ENCODE results near the gene OR2G2.

OR2G2 gene
- long read RNA-seq, result 0 reads

GRCh38 chr1:247588060-247588459, at the start of gene OR2G2:
Gene OR2G2, plus strand, starts transcription at chr1:247588360. Its CDS starts 0 bp downstream, at chr1:247588360.
- Histone ChIP-seq H3K27ac (replicated peaks) (no peak within 1 kb of the TSS), H3K27me3 (ENCODE audit: insufficient read depth, poor library complexity, severe bottlenecking) (no peaks in the 10 kb centered on the region), H3K4me3 (replicated peaks; ENCODE audit: insufficient read depth, low read length) (no peak within 1 kb of the TSS)
- TF ChIP-seq CTCF (IDR thresholded peaks at IDR 0.05; ENCODE audit: insufficient read depth, low read length) (no peak), GABPA (IDR thresholded peaks at IDR 0.05; ENCODE audit: low read depth) (no peak), REST (IDR thresholded peaks at IDR 0.05; ENCODE audit: insufficient replicate concordance, low read depth) (no peak), POLR2AphosphoS5 (IDR thresholded peaks at IDR 0.05; ENCODE audit: low read depth) (no peak), SPI1 (IDR thresholded peaks at IDR 0.05; ENCODE audit: borderline replicate concordance, low read depth) (no peak)
- no peak for DNase-seq (ENCODE audit: low read depth in 1 of 2, low spot score in 1 of 2)

- H3K4me3 ChIP-seq (replicated peaks; ENCODE audit: insufficient read depth, low read length), result no peak overlapping the region
- TF ChIP-seq REST (IDR thresholded peaks at IDR 0.05; ENCODE audit: insufficient replicate concordance, low read depth) (no peak), SPI1 (IDR thresholded peaks at IDR 0.05; ENCODE audit: borderline replicate concordance, low read depth) (no peak), GABPA (IDR thresholded peaks at IDR 0.05; ENCODE audit: low read depth) (no peak), POLR2AphosphoS5 (IDR thresholded peaks at IDR 0.05; ENCODE audit: low read depth) (no peak), CTCF (IDR thresholded peaks at IDR 0.05; ENCODE audit: insufficient read depth, low read length) (no peak)
- no peak for DNase-seq (ENCODE audit: low read depth in 1 of 2, low spot score in 1 of 2)
- no peaks in the 10 kb centered on the region for H3K27me3 ChIP-seq (ENCODE audit: insufficient read depth, poor library complexity, severe bottlenecking)
- H3K27ac ChIP-seq (replicated peaks), result no peak overlapping the region
Measured at GRCh38 chr1:247538561-247538960, 49.6 kb upstream of the OR2G2 start.

- H3K4me3 ChIP-seq (replicated peaks; ENCODE audit: insufficient read depth, low read length), result no peak overlapping the region
- no peak overlapping the region for H3K27ac ChIP-seq (replicated peaks)
- DNase-seq (ENCODE audit: low read depth in 1 of 2, low spot score in 1 of 2), result no peak
- no peaks in the 10 kb centered on the region for H3K27me3 ChIP-seq (ENCODE audit: insufficient read depth, poor library complexity, severe bottlenecking)
- TF ChIP-seq POLR2AphosphoS5 (IDR thresholded peaks at IDR 0.05; ENCODE audit: low read depth), result no peak
- no peak for TF ChIP-seq CTCF (IDR thresholded peaks at IDR 0.05; ENCODE audit: insufficient read depth, low read length)
- no peak for TF ChIP-seq REST (IDR thresholded peaks at IDR 0.05; ENCODE audit: insufficient replicate concordance, low read depth)
- TF ChIP-seq SPI1 (IDR thresholded peaks at IDR 0.05; ENCODE audit: borderline replicate concordance, low read depth), result no peak
- no peak for TF ChIP-seq GABPA (IDR thresholded peaks at IDR 0.05; ENCODE audit: low read depth)
Measured at GRCh38 chr1:247539215-247539614, 48.9 kb upstream of the OR2G2 start.

Data from HL-60 (cell line).